Mononuclear cell (primary cell): ENCODE measurements around the gene EZR. TPM values are rescaled to one million over a fixed set of nuclear protein-coding genes. Genes with fewer than 3 reads are reported as not detected.

Source experiments
- H3K27me3 ChIP-seq: 2 replicates; pipeline ENCODE4 v1.6.0; 2011; ENCODE audit warnings: low read length, control low read depth; ENCODE audit not compliant: insufficient read depth
- H3K4me1 ChIP-seq: 2 replicates; pipeline ENCODE4 v1.5.1; 2011; ENCODE audit warnings: mild to moderate bottlenecking, low read length, control low read depth; ENCODE audit not compliant: insufficient read depth
- H3K4me3 ChIP-seq: 2 replicates; pipeline ENCODE4 v1.5.1; 2011; ENCODE audit warnings: mild to moderate bottlenecking, low read length, moderate library complexity
- H3K9me3 ChIP-seq: 2 replicates; pipeline ENCODE4 v1.5.1; 2011; ENCODE audit warnings: low read depth, mild to moderate bottlenecking, control low read depth, low read length
- total RNA-seq: library from RNA; depleted of rRNA; stranded (reverse); fragments of >200 nt; gene quantifications from one replicate; pipeline ENCODE4 v1.2.3, GENCODE V29; 2012

EZR gene
- total RNA-seq, 1 donor, result 165 TPM

GRCh38 chr6:158771399-158772152 lies 47.6 kb downstream of the EZR start:
- Histone ChIP-seq H3K4me1 (peaks cover 22% of the 10 kb centered on the region), H3K4me3 (no peak overlapping the region), H3K9me3 (no peaks in the 10 kb centered on the region), H3K27me3 (no peaks in the 10 kb centered on the region)

DNA sequence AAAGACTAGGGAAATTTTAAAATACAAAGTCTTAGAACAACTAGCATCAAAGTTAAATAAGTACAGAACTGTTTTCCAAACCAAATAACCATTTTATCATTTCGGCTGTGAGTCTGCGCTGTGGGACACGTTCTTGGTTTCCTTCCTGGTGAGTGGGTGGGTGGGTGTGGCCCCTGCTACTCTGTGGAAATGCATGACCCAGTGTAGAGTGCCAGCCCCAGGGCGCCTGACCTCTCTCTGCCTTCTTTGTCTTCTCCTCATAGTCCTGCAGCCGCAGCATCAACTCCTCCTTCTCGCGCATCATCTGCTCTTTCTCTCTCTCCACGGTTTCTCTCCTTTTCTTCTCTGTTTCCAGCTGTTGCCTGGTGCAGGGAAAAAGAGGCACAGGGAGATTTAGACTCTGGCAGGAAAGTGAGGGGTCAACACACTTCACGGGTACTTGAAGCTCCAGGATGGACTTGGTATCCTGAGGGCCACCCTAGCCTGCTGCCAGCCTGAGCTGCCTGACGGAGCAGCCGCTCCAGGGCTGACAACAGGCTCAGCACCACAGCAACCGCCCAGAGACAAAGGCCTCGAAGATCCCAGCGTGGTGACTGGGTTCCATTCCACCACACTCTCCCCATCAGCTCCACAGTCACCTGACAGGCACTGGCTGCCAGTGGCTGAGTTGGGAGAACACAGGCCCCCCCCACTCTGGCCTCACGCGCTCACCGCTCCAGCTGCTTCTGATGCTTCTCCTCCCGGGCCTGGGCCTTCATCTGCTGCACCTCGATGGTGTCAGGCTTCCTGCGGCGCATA lies 48.4 kb downstream of the EZR start:
- Histone ChIP-seq H3K4me1 (peaks cover 22% of the 10 kb centered on the region), H3K4me3 (no peak overlapping the region), H3K9me3 (no peaks in the 10 kb centered on the region), H3K27me3 (no peaks in the 10 kb centered on the region)

GRCh38 chr6:158769771-158770432 lies 49.3 kb downstream of the EZR start:
- H3K27me3 ChIP-seq, result no peaks in the 10 kb centered on the region
- no peak overlapping the region for H3K4me3 ChIP-seq
- no peaks in the 10 kb centered on the region for H3K9me3 ChIP-seq
- H3K4me1 ChIP-seq, result peaks cover 22% of the 10 kb centered on the region

DNA sequence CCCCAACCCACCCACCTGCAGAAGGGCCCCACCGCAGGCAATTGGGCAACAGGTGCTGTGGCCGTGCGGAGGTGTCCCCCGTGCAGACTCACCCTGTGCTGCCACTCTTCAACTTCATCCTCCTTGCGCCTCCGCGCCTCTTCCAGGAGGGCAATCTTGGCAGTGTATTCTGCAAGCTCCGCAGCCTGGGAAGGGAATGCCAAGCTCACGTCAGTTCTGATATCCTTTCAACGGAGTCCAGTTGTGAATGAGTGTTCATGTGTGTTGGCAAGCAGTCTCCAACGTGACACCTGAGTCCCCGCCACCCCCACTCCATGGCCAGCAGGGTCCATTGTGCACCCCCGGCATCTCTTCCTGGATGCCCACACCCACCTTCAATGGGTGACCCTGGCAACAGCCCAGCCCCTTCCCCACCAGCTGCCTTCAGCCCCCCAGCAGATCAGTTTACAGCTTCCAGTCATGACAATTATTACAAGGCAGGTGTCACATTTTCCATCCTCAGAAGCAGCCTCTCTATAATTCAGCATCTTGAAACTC lies 49.9 kb downstream of the EZR start:
- H3K4me1 ChIP-seq, result peaks cover 22% of the 10 kb centered on the region
- no peak overlapping the region for H3K4me3 ChIP-seq

GRCh38 chr6:158768436-158768835 lies 50.7 kb downstream of the EZR start:
- Histone ChIP-seq H3K4me3 (no peak overlapping the region), H3K9me3 (no peaks in the 10 kb centered on the region), H3K27me3 (no peaks in the 10 kb centered on the region), H3K4me1 (peaks cover 20% of the 10 kb centered on the region)

More for the DNA sequence above, 49.9 kb downstream of the EZR start:
- H3K27me3 ChIP-seq, result no peaks in the 10 kb centered on the region
- no peaks in the 10 kb centered on the region for H3K9me3 ChIP-seq

- Histone ChIP-seq H3K4me3 (no peak overlapping the region), H3K9me3 (no peaks in the 10 kb centered on the region), H3K4me1 (peaks cover 13% of the 10 kb centered on the region), H3K27me3 (no peaks in the 10 kb centered on the region)
Observed at GRCh38 chr6:158767709-158768108, 51.5 kb downstream of the EZR start.

DNA sequence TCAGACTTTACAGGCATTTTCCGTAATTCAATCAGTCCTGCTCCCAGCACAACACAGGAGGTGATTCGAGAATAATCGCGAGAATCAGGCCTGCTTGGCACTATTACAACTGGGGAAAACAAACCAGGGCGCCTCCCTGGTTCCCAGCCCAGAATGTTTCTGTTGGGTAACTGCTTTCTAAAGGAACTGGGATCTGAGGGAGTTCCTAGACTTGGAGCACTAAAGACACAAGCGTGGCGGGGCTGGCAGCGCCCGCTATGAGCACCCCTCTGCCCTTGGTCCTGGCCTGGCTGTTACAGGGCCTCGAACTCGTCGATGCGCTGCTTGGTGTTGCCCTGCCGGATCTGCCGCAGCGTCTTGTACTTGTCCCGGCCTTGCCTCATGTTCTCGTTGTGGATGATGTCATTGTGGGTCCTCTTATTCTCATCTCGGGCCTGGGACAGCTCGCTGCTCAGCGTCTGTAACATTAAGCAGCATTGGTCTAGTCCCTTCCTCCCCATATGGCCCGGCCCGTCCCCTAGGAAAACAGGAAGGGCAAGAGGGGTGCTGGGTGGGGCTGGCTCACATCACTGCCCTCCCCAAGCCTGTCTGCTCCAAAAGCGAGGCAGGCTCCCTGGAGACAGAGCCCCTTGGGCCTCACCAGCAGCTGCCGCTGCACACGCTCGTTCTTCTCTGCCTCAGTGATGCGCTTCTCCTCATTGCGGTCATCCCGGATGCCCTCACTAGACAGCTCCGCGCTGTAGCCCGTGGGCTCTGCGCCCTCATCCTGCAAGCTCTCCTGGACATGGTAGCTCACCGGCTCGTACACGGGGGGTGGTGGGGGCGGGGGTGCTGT lies 52.3 kb downstream of the EZR start:
- Histone ChIP-seq H3K27me3 (no peaks in the 10 kb centered on the region), H3K4me1 (peaks cover 5% of the 10 kb centered on the region), H3K4me3 (no peak overlapping the region), H3K9me3 (no peaks in the 10 kb centered on the region)

GRCh38 chr6:158765499-158766068 lies 53.6 kb downstream of the EZR start:
- Histone ChIP-seq H3K9me3 (no peaks in the 10 kb centered on the region), H3K4me3 (no peak overlapping the region), H3K4me1 (no peaks in the 10 kb centered on the region), H3K27me3 (no peaks in the 10 kb centered on the region)

GRCh38 chr6:158764926-158765325 lies 54.2 kb downstream of the EZR start:
- H3K4me1 ChIP-seq, result no peaks in the 10 kb centered on the region
- no peaks in the 10 kb centered on the region for H3K27me3 ChIP-seq
- no peak overlapping the region for H3K4me3 ChIP-seq
- no peaks in the 10 kb centered on the region for H3K9me3 ChIP-seq

GRCh38 chr6:158764183-158764849 lies 54.9 kb downstream of the EZR start:
- Histone ChIP-seq H3K4me3 (no peak overlapping the region), H3K4me1 (no peaks in the 10 kb centered on the region), H3K27me3 (no peaks in the 10 kb centered on the region), H3K9me3 (no peaks in the 10 kb centered on the region)

DNA sequence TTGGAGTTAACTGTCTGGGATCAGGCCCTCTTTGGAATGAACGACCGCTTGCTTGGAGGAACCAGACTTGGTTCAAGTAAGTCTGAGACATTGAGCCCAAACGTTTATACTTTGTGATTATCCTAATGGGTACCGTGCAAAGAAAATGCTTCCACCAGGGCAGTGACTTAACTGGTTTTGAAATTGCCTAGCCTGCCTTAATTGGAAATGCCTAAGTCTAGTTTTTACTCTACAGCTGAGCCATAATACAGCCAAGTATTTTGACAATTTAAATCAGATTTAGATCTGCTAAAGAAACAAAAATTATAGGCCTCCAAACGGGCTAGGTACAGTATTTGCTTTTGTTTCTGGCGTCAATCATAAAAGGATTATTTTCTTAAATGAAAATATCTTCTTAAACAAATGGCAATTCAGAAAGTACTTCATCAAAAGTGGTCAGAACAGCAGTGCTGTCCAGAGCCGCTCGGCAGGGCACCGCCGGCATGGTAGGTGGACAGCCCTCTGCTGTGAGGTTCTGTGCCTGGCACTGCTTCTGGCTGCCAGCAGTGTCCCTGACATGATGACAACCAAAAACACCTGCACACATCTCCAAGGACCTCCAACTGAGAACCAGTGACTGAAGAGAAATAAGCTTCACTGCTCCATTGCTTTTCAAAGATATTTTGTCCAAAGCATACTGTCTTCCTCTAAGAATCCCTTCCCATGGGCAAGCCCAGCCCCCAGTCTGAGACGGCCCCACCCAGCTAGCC lies 55.6 kb downstream of the EZR start:
- Histone ChIP-seq H3K4me1 (no peaks in the 10 kb centered on the region), H3K9me3 (no peaks in the 10 kb centered on the region), H3K27me3 (no peaks in the 10 kb centered on the region), H3K4me3 (no peak overlapping the region)

DNA sequence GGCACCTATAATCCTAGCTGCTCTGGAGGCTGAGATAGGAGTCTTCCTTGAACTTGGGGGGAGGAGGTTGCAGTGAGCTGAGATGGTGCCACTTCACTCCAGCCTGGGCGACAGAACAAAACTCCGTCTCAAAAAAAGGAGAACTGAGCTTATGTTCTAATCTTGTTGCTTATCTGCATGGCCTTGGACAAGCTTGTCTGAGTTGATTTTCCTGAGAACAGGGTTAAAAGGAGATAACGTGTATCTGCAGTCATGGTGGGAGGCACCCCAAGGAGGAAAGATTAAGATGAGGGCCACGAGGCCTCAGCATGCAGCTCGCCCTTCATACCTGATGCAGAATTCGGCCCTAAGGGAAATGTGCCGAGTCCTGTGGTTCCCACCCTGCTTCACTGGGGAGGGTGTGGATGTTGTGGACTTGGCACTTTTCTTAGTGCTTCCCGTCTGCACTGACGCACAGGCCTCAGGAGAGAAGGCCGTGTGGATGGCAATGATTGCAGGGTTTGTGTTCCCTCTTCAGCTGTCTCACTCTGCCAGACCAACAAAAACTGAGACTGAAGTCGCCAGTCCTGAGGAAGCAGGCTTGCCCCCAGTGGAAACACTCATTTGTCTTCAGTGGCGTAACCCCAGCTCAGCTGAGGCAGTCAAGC lies 56.3 kb downstream of the EZR start:
- H3K27me3 ChIP-seq, result no peaks in the 10 kb centered on the region
- no peaks in the 10 kb centered on the region for H3K4me1 ChIP-seq
- H3K9me3 ChIP-seq, result no peaks in the 10 kb centered on the region
- no peak overlapping the region for H3K4me3 ChIP-seq

- no peak overlapping the region for H3K4me3 ChIP-seq
- no peaks in the 10 kb centered on the region for H3K9me3 ChIP-seq
- H3K4me1 ChIP-seq, result no peaks in the 10 kb centered on the region
- no peaks in the 10 kb centered on the region for H3K27me3 ChIP-seq
Observed at GRCh38 chr6:158761746-158762145, 57.4 kb downstream of the EZR start.
